LNCAP (cell line): ENCODE results near the gene ZBTB8A.

ENCODE experiments used
- TF ChIP-seq, protein P1 (sequence below): fragments of 450-650 bp; IDR thresholded peaks from 2 replicates; pipeline ENCODE4 v1.5.1; 2017; ENCODE audit warnings: mild to moderate bottlenecking

ZBTB8A gene

DNA sequence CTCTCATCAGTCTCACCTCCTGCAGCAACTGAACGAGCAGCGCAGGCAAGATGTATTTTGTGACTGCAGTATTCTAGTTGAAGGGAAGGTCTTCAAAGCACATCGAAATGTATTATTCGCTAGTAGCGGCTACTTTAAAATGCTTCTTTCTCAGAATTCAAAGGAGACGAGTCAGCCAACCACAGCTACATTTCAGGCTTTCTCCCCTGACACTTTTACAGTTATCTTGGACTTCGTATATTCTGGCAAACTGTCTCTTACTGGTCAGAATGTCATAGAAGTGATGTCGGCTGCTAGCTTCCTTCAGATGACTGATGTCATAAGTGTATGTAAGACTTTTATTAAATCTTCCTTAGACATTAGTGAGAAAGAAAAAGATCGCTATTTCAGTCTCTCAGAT lies 53.7 kb downstream of the ZBTB8A start:
- TF ChIP-seq, protein P1, sequence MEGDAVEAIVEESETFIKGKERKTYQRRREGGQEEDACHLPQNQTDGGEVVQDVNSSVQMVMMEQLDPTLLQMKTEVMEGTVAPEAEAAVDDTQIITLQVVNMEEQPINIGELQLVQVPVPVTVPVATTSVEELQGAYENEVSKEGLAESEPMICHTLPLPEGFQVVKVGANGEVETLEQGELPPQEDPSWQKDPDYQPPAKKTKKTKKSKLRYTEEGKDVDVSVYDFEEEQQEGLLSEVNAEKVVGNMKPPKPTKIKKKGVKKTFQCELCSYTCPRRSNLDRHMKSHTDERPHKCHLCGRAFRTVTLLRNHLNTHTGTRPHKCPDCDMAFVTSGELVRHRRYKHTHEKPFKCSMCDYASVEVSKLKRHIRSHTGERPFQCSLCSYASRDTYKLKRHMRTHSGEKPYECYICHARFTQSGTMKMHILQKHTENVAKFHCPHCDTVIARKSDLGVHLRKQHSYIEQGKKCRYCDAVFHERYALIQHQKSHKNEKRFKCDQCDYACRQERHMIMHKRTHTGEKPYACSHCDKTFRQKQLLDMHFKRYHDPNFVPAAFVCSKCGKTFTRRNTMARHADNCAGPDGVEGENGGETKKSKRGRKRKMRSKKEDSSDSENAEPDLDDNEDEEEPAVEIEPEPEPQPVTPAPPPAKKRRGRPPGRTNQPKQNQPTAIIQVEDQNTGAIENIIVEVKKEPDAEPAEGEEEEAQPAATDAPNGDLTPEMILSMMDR: no peak

- TF ChIP-seq, protein P1: no peak
Measured at GRCh38 chr1:32600034-32600433, 60.8 kb downstream of the ZBTB8A start.

DNA sequence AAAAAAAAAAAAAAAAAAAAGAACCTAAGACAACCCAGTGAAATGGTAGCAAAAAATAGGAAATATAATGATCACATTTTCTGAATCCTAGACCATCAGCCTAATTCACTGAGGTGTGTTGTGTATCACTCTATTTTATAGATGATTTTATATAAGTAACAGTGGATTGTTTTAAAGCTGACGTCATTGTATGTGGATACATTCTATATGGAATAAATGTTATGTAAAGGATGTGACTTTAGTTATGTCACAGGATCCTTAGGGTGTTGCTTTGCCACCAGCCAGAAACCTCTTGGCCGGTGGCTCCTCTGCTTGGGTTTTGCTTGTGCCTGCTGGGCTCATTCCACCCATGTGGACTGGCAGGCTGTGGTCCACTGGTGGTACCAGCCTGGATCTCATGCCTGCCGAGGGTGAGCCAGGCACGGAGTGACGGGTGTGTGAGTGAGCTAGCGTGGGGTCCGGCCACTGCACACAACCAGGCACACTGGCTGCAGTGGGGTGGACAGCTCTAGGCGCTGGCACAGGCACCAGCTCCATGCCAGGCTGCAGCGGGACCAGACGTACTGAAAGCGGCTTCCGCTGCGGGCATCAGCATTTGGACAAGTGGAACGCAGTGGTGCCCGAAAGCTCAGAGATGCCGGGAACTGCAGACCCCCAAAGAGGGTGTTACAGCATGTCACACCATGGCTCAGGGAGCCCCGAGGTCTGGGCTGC lies 66.6 kb downstream of the ZBTB8A start:
- TF ChIP-seq, protein P1: no peak

GRCh38 chr1:32606565-32607371 lies 67.5 kb downstream of the ZBTB8A start:
- TF ChIP-seq, protein P1: no peak

DNA sequence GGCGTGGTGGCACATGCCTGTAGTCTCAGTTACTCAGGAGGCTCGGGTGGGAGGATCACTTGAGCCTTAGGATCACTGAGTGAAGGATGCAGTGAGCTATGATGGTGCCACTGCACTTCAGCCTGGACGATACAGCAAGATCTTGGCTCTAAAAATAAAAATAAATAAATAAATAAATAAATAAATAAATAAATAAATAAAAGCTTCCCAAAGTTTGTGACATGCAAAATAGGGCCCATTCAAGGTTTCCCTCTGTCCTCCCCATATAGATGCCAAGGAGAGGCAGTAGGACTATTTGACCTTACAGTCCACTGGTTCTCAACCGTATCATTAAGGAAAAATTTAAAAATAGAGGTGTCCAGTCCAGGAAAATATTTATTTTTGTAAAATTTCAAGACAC lies 70.0 kb downstream of the ZBTB8A start:
- TF ChIP-seq, protein P1: no peak

DNA sequence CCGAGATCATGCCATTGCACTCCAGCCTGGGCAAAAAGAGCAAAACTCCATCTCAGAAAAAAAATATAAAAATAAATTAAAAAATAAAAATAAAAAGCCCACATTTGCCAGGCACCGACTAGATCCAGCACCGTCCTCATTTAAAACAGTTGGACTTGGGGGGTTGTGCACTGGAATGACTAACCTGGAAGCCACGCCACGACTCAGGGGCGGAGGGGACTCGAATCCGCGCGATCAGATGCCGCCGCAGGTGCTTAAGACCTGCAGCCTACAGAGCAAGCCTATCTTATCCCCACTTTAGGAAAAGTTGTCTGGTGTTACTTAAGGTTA lies 72.6 kb downstream of the ZBTB8A start:
- TF ChIP-seq, protein P1: no peak

- TF ChIP-seq, protein P1: no peak
Measured at GRCh38 chr1:32612189-32612881, 73.1 kb downstream of the ZBTB8A start.
